ENCODE measurements around the gene TRPM6. TPM values are rescaled to one million over a fixed set of nuclear protein-coding genes. Genes with fewer than 3 reads are reported as not detected.

TRPM6 gene
- total and polyA plus RNA-seq, 8 donors, result 0.43 to 3.8 (median 0.74) TPM

GRCh38 chr9:74726581-74726980, 161.1 kb downstream of the TRPM6 start:
- Histone ChIP-seq H3K9me3 (no peaks in the 10 kb centered on the region), H3K27ac (no peak overlapping the region), H3K36me3 (peaks cover 0 to 8% of the 10 kb centered on the region in 2 donors), H3K4me3 (no peak overlapping the region), H3K4me1 (no peaks in the 10 kb centered on the region), H3K27me3 (no peaks in the 10 kb centered on the region)
- DNase-seq (no peak), ATAC-seq (no peak)
- intact Hi-C loops (cut with DNase I), result no loop called here
- no peak for TF ChIP-seq CTCF (IDR thresholded peaks at IDR 0.05)

- ATAC-seq (no peak), DNase-seq (no peak)
- Histone ChIP-seq H3K4me1 (no peaks in the 10 kb centered on the region), H3K4me3 (no peak overlapping the region), H3K27ac (no peak overlapping the region), H3K27me3 (no peaks in the 10 kb centered on the region), H3K9me3 (no peaks in the 10 kb centered on the region), H3K36me3 (peaks cover 0 to 8% of the 10 kb centered on the region in 2 donors)
- intact Hi-C loops (cut with DNase I), result no loop called here
- TF ChIP-seq CTCF (IDR thresholded peaks at IDR 0.05), result no peak
Measured at GRCh38 chr9:74724317-74724716, 163.4 kb downstream of the TRPM6 start.

DNA sequence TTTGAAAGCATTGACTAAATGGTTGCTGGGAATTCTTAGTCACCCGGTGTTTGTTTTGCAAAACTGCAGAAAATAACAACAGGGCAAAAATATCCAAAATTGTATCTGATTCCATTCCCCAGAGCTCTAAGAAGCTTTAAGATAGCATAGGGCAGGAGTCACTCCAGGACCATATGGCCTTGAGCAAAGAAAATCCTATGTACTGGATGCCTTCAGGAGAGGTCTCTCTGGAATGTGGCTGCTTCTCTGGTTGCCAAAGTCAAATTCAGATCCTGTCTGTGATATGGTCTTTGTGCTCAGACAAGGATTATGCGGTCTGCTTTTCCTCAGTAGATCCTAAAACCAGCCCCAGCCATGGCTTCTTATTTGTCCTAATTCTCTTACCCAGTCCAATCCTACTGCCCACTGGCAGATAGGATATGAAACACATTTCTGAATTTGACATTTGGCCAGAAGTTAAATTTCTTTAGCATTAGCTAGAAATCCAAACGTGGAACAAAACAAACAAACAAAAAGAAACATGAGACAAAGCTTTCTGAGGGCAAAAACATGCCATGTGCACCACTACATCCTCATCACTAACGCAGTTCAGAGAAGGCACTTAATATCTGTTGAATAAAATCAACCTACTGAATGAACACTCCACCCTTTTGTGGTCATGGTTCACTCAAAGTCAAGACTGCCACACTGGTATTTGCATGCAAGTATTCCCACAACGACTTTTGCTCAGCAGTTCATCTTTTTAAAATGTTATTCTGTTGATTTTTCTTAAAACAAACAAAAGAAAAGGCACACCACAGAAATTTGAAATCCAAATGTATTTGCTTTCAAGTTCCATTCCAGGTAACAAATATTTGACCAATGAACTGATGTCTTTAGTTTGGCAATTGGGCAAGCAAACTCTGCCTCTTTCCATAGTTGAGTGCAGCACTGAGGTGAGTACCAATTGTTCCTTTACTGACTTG, 165.7 kb downstream of the TRPM6 start:
- no peak for TF ChIP-seq CTCF (IDR thresholded peaks at IDR 0.05)
- no peak overlapping the region for H3K4me3 ChIP-seq
- ATAC-seq (no peak), DNase-seq (no peak)
- no peaks in the 10 kb centered on the region for H3K27me3 ChIP-seq
- no peaks in the 10 kb centered on the region for H3K9me3 ChIP-seq
- peaks cover 0 to 8% of the 10 kb centered on the region in 2 donors for H3K36me3 ChIP-seq
- no peak overlapping the region for H3K27ac ChIP-seq
- intact Hi-C loops (cut with DNase I), result no loop called here
- no peaks in the 10 kb centered on the region for H3K4me1 ChIP-seq

DNA sequence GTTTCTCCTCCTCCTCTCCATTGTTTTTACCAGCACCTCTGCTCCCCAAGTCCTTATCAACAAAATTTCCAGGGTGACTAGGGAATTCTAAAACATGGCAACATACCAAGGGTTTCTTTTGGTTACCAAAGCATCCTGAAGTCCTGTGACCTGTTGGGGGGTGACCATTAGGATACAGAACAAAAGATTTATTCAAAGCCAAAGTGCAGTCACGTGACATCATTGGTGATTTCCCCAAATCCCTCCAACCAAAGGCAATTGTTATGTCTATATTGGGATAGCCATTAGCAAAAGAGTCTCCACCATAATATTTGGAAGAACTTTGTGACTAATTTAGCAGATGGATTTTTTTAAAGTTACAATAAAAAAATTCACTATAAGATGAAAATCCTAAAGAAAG, 168.4 kb downstream of the TRPM6 start:
- ATAC-seq, result no peak
- no peaks in the 10 kb centered on the region for H3K27me3 ChIP-seq

More for the DNA sequence above, 168.4 kb downstream of the TRPM6 start:
- Histone ChIP-seq H3K36me3 (no peaks in the 10 kb centered on the region), H3K9me3 (no peaks in the 10 kb centered on the region), H3K27ac (no peak overlapping the region), H3K4me3 (no peak overlapping the region), H3K4me1 (no peaks in the 10 kb centered on the region)
- DNase-seq, result no peak
- no peak for TF ChIP-seq CTCF (IDR thresholded peaks at IDR 0.05)
- intact Hi-C loops (cut with DNase I), result no loop called here

Measured in left lung (tissue), 10 donors.